Stimulated activated CD8-positive, alpha-beta memory T cell treated with anti-CD3 and anti-CD28 coated beads, Interleukin-12 subunit alpha, Interleukin-12 subunit beta, amount 100 ng/mL, for 1 hour (primary cell): ENCODE measurements around the gene CDH8.

ENCODE experiments used
- DNase-seq: peaks from one replicate; pipeline ENCODE4 v3.0.0-alpha.2; 2020; ENCODE audit warnings: low read depth

Gene CDH8

GRCh38 chr16:61617219-61617783 lies 418.9 kb downstream of the CDH8 start:
- no peak for DNase-seq

- DNase-seq, result no peak
Observed at GRCh38 chr16:61616088-61616487, 420.1 kb downstream of the CDH8 start.

GRCh38 chr16:61611847-61612491 lies 424.3 kb downstream of the CDH8 start:
- no peak for DNase-seq

GRCh38 chr16:61606581-61606980 lies 429.7 kb downstream of the CDH8 start:
- no peak for DNase-seq
